Suprapubic skin (tissue), 4 donors: ENCODE measurements around the gene ZNF358.

Experiments used
- EP300 ChIP-seq: sonication (generic); formaldehyde crosslinking; IDR thresholded peaks from one replicate; pipeline ENCODE4 v1.6.1; 2017; ENCODE audit warnings: antibody characterized with exemption
- POLR2A ChIP-seq, 2 donors: fragments of 450-650 bp; IDR thresholded peaks; one replicate each; pipeline ENCODE4 v1.6.1; 2017; ENCODE audit warnings: antibody characterized with exemption in 2 of 2, mild to moderate bottlenecking in 2 of 2, moderate library complexity in 2 of 2
- POLR2AphosphoS5 ChIP-seq, 3 donors: sonication (generic); formaldehyde crosslinking; IDR thresholded peaks; one replicate each; pipeline ENCODE4 v1.6.1; 2017; ENCODE audit warnings: antibody characterized with exemption in 3 of 3
- TF ChIP-seq, protein P1 (sequence below), 2 donors: fragments of 200-600 bp in 1 of 2; fragments of 450-650 bp in 1 of 2; sonication (generic) in 1 of 2; IDR thresholded peaks; one replicate each; pipeline ENCODE4 v1.5.1; 2016 to 2019; ENCODE audit warnings: antibody characterized with exemption in 2 of 2, mild to moderate bottlenecking in 1 of 2, moderate library complexity in 1 of 2

DNA sequence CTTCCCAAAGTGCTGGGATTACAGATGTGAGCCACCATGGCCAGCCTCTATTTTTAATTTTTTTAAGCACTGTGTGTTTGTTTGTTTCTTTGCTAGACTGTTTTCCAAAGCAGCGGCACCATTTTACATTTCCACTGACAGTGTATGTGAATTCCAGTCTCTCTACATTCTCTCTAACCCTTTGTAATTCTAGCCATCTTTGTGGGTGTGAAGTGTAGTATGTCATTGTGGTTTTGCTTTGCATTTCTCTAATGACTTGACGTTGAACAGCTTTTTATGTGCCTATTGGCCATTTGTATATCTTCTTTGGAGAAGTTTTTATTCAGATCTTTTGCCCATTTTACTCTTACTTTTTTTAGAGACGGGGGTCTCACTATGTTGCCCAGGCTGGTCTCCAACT lies 31.3 kb downstream of the ZNF358 start:
- TF ChIP-seq, protein P1, sequence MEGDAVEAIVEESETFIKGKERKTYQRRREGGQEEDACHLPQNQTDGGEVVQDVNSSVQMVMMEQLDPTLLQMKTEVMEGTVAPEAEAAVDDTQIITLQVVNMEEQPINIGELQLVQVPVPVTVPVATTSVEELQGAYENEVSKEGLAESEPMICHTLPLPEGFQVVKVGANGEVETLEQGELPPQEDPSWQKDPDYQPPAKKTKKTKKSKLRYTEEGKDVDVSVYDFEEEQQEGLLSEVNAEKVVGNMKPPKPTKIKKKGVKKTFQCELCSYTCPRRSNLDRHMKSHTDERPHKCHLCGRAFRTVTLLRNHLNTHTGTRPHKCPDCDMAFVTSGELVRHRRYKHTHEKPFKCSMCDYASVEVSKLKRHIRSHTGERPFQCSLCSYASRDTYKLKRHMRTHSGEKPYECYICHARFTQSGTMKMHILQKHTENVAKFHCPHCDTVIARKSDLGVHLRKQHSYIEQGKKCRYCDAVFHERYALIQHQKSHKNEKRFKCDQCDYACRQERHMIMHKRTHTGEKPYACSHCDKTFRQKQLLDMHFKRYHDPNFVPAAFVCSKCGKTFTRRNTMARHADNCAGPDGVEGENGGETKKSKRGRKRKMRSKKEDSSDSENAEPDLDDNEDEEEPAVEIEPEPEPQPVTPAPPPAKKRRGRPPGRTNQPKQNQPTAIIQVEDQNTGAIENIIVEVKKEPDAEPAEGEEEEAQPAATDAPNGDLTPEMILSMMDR (IDR thresholded peaks at IDR 0.05): no peak
- no peak for TF ChIP-seq POLR2A (IDR thresholded peaks at IDR 0.05)
- no peak for TF ChIP-seq POLR2AphosphoS5 (IDR thresholded peaks at IDR 0.05)
- no peak for TF ChIP-seq EP300
